Activated T-cell treated with anti-CD3 and anti-CD28 coated beads, Interleukin-2, amount 50 U/mL, for 4 hours (primary cell): Measurements from ENCODE around the gene ZNF385C. TPM values are rescaled to one million over a fixed set of nuclear protein-coding genes. Genes with fewer than 3 reads are reported as not detected.

ENCODE experiments used
- ATAC-seq, 2 donors: fragments of 200-7000 bp; cut with Tn5 transposase; one replicate each; pipeline ENCODE4 v1.10.0; 2021
- DNase-seq: peaks from one replicate; pipeline ENCODE4 v3.0.0-alpha.2; 2020
- H3K27me3 Mint-ChIP-seq: one replicate; pipeline ENCODE4 v1.8.0; 2021; ENCODE audit warnings: low read depth, mixed read lengths
- H3K36me3 Mint-ChIP-seq: one replicate; pipeline ENCODE4 v1.8.0; 2022; ENCODE audit warnings: mixed read lengths; ENCODE audit not compliant: insufficient read depth
- H3K4me1 Mint-ChIP-seq: one replicate; pipeline ENCODE4 v1.8.0; 2021; ENCODE audit warnings: low read depth, mixed read lengths
- H3K4me3 Mint-ChIP-seq: one replicate; pipeline ENCODE4 v1.8.0; 2021; ENCODE audit warnings: mild to moderate bottlenecking, moderate library complexity, mixed read lengths
- H3K9me3 Mint-ChIP-seq: one replicate; pipeline ENCODE4 v1.8.0; 2021; ENCODE audit warnings: mixed read lengths
- total RNA-seq, 3 donors: library from RNA; stranded (reverse); gene quantifications; one replicate each; pipeline ENCODE4 v1.2.1, GENCODE V29; 2021

ZNF385C gene
- total RNA-seq, 3 donors from 2014 or later = 0.29 to 0.43 TPM; not detected in 1

DNA sequence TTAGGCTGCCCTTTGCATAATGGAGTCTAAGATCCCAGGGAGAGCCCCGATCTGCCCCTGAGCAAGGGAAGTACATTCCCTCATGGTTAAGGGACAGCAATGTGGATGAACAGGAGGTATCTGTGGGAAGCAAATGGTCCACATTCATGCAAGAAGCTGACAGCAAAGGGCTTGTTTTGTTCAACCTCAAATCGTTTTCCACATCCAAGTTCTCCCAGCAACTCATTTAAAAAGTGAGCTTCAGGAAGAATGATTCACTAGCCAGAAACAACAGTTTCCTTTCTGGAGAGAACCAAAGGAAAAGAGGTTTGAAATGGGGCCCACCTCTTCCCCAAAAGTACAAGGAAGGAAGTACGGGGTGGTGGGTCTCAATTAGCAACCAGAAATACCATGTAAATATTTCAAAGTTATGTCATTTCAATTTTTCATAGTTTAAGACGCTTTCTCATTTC is 33.7 kb upstream of the ZNF385C start:
- DNase-seq (no peak), ATAC-seq (no peak)
- H3K4me1 Mint-ChIP-seq = peaks cover 48% of the 10 kb centered on the region
- H3K4me3 Mint-ChIP-seq = no peak overlapping the region
- no peaks in the 10 kb centered on the region for H3K9me3 Mint-ChIP-seq
- peaks cover 27% of the 10 kb centered on the region for H3K36me3 Mint-ChIP-seq
- H3K27me3 Mint-ChIP-seq = no peaks in the 10 kb centered on the region

GRCh38 chr17:42131232-42131631 is 33.0 kb upstream of the ZNF385C start:
- DNase-seq (no peak), ATAC-seq (no peak)
- no peak overlapping the region for H3K4me3 Mint-ChIP-seq
- no peaks in the 10 kb centered on the region for H3K27me3 Mint-ChIP-seq
- H3K9me3 Mint-ChIP-seq = no peaks in the 10 kb centered on the region
- H3K4me1 Mint-ChIP-seq = peaks cover 43% of the 10 kb centered on the region
- peaks cover 32% of the 10 kb centered on the region for H3K36me3 Mint-ChIP-seq

- H3K27me3 Mint-ChIP-seq = no peaks in the 10 kb centered on the region
- ATAC-seq (no peak), DNase-seq (no peak)
- no peaks in the 10 kb centered on the region for H3K9me3 Mint-ChIP-seq
- H3K4me1 Mint-ChIP-seq = peaks cover 35% of the 10 kb centered on the region
- H3K4me3 Mint-ChIP-seq = no peak overlapping the region
- peaks cover 32% of the 10 kb centered on the region for H3K36me3 Mint-ChIP-seq
Observed at GRCh38 chr17:42130310-42130936, 32.1 kb upstream of the ZNF385C start.

DNA sequence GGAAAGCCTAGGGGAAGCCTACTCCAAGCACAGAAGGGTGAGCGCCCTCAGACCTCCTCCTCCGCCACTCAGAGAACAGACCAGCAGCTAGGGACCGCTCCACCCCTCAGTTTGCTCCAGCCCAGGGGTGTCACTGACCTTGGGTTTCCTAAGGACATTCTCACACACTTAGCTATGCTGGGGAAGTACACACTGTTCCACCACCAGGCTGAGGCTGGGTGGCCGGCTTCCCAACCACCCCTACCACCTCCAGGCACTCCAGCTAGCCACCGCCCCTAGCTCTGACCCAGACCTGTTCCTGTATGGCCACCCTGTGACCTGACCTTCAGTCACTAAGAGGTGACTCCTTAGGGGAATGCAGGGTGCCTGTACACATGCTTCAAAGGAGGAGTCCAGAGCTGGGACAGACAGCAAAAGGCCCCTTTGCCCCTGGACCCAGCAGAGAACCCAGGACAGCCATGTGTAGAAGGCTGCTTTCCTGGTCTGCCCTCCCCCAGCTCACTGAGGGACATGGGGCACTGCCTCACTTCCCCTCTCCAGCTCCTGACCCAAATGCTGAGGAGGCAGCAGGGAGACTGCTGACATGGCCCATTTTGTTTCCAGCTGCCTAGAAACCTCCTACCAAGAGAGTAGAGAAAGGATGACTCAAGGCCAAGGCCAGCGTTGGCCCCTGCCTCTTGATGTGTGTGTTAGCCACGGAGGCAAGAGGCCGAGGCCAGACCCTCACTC is 31.0 kb upstream of the ZNF385C start:
- Mint-ChIP-seq H3K27me3 (no peaks in the 10 kb centered on the region), H3K9me3 (no peaks in the 10 kb centered on the region), H3K36me3 (peaks cover 40% of the 10 kb centered on the region), H3K4me1 (peaks cover 32% of the 10 kb centered on the region), H3K4me3 (no peak overlapping the region)
- DNase-seq (no peak), ATAC-seq (no peak)

- Mint-ChIP-seq H3K36me3 (peaks cover 40% of the 10 kb centered on the region), H3K9me3 (no peaks in the 10 kb centered on the region), H3K4me1 (peaks cover 15% of the 10 kb centered on the region), H3K27me3 (no peaks in the 10 kb centered on the region), H3K4me3 (no peak overlapping the region)
- no peak for DNase-seq
- ATAC-seq = no peak
Observed at GRCh38 chr17:42127414-42127813, 29.1 kb upstream of the ZNF385C start.

DNA sequence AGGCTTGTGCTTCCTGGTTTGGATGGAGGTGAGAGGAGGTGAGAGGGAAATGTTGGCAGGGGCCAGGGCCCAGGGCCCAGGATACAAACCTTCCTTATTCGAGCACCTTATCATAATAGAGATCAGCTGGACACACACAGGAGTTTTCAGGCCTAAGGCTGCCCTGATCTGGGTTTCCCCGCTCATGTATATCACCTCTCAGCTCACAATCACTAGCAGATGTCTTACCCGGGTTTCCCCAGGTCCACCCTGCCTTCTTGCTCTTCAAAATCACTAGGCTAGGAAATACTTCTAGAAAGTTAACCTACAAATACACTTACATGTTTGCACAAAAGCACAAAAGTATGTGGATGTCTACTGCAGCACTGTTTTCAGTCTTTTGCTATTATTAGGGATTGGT is 28.6 kb upstream of the ZNF385C start:
- Mint-ChIP-seq H3K4me1 (peaks cover 9% of the 10 kb centered on the region), H3K36me3 (peaks cover 40% of the 10 kb centered on the region), H3K9me3 (no peaks in the 10 kb centered on the region), H3K27me3 (no peaks in the 10 kb centered on the region), H3K4me3 (no peak overlapping the region)
- no peak for ATAC-seq
- DNase-seq = no peak

DNA sequence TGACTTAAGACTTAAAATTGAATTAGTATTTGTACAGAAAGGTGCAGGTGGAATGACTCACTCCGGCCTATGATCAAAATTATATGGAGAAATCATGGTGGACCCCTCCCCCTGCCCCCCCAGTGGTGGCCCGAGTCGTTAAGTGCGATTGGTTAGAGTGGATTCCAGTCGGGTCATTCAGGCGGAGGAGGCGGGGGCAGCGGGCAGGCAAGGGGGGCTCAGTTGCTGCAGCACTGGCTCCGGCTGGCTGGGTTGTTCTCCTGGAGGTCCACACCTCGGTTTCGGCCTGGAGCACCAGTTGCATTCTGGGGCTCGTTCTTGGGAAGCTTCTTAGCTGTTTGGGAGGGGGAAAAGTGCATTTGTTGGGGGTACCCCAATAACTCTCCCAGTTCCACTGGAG is 27.3 kb upstream of the ZNF385C start:
- Mint-ChIP-seq H3K9me3 (no peaks in the 10 kb centered on the region), H3K4me1 (peaks cover 4% of the 10 kb centered on the region), H3K27me3 (no peaks in the 10 kb centered on the region), H3K36me3 (peaks cover 33% of the 10 kb centered on the region), H3K4me3 (no peak overlapping the region)
- DNase-seq (no peak), ATAC-seq (no peak)

- Mint-ChIP-seq H3K9me3 (no peaks in the 10 kb centered on the region), H3K4me1 (peaks cover 7% of the 10 kb centered on the region), H3K4me3 (no peak overlapping the region), H3K36me3 (peaks cover 29% of the 10 kb centered on the region), H3K27me3 (no peaks in the 10 kb centered on the region)
- DNase-seq (no peak), ATAC-seq (no peak)
Observed at GRCh38 chr17:42124256-42124655, 26.0 kb upstream of the ZNF385C start.

DNA sequence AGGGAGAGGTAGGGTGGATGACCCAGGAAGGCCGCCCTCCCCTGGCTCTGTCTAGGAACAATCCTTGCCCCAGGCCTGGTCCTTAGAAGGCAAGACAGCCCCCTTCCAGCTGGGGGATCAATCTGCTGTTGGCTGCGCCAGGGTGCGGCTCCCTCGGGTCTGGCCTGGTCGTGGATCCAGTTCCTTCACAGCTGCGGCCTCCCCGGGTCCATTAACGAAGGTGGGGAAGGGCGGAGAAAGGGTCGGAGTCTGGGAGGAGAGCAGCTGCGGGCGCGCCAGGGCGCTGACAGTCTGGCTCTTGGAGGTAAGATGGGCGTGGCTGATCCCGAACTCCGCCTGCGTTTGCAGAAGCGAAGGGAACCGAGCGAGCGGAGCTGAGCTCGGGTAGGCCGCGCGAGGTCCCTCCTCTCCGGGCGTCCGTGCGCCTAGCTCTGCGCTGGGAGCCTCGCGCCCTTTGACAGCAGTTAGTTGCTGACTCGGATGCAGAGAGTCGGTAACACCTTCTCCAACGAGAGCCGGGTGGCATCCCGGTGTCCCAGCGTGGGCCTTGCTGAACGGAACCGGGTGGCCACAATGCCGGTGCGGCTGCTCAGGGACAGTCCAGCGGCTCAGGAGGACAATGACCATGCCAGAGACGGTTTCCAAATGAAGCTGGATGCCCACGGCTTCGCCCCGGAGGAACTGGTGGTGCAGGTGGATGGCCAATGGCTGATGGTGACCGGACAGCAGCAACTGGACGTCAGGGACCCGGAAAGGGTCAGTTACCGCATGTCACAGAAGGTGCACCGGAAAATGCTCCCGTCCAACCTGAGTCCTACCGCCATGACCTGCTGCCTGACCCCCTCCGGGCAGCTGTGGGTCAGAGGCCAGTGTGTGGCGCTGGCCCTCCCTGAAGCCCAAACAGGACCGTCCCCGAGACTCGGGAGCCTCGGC is 24.4 kb upstream of the ZNF385C start, which contains the start of gene HSPB9:
Gene HSPB9, plus strand, starts transcription at position 434 of the 933 bp plus-strand sequence. Its CDS starts 47 bp downstream, at position 481.
- peak within 1 kb of the TSS; percentile 75 for H3K4me3 Mint-ChIP-seq
- ATAC-seq = no peak
- DNase-seq = no peak
- no peaks in the 10 kb centered on the region for H3K9me3 Mint-ChIP-seq
- H3K4me1 Mint-ChIP-seq = peaks cover 10% of the 10 kb centered on the region
- H3K36me3 Mint-ChIP-seq = peaks cover 22% of the 10 kb centered on the region
- H3K27me3 Mint-ChIP-seq = no peaks in the 10 kb centered on the region

GRCh38 chr17:42120770-42121769 is 22.8 kb upstream of the ZNF385C start, which contains the start of gene KAT2A:
KAT2A (minus strand) TSS chr17:42121367; CDS start chr17:42121304, 63 bp downstream.
- Mint-ChIP-seq H3K27me3 (no peaks in the 10 kb centered on the region), H3K4me1 (peaks cover 15% of the 10 kb centered on the region)

GRCh38 chr17:42120161-42120769 is 22.0 kb upstream of the ZNF385C start:
- DNase-seq = no peak
- no peak for ATAC-seq
- Mint-ChIP-seq H3K36me3 (peaks cover 18% of the 10 kb centered on the region), H3K27me3 (no peaks in the 10 kb centered on the region), H3K4me3 (peak overlapping the region; percentile 75), H3K4me1 (peaks cover 17% of the 10 kb centered on the region), H3K9me3 (no peaks in the 10 kb centered on the region)

More at GRCh38 chr17:42120770-42121769, 22.8 kb upstream of the ZNF385C start, which contains the start of gene KAT2A:
- ATAC-seq (peak; percentile 95 to 96), DNase-seq (peak; percentile 71)
- H3K36me3 Mint-ChIP-seq = peaks cover 18% of the 10 kb centered on the region
- H3K4me3 Mint-ChIP-seq = peak within 1 kb of the TSS; percentile 75
- no peaks in the 10 kb centered on the region for H3K9me3 Mint-ChIP-seq

DNA sequence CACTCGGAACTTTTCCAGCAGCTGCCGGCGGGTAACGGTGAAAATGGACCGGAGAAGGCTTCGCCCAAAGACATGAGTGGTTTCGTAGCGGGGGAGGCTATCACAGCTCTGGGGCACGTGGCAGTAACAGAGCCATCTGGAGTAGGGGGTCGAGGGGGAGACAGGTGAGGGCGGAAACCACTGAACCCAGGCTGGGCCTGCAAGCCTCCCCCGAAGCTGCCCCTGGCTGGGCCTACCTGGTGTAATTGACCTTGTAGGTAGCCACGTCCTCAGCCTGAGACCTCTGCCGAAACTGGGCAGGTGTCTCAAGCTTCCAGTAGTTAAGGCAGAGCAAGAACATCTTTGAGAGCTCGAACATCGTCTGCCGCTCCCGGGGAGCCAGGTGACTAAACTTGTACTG is 21.0 kb upstream of the ZNF385C start:
- H3K9me3 Mint-ChIP-seq = no peaks in the 10 kb centered on the region
- H3K4me1 Mint-ChIP-seq = peaks cover 20% of the 10 kb centered on the region
- H3K4me3 Mint-ChIP-seq = peak overlapping the region; percentile 11
- peaks cover 18% of the 10 kb centered on the region for H3K36me3 Mint-ChIP-seq
- no peak for ATAC-seq
- DNase-seq = no peak
- H3K27me3 Mint-ChIP-seq = no peaks in the 10 kb centered on the region

DNA sequence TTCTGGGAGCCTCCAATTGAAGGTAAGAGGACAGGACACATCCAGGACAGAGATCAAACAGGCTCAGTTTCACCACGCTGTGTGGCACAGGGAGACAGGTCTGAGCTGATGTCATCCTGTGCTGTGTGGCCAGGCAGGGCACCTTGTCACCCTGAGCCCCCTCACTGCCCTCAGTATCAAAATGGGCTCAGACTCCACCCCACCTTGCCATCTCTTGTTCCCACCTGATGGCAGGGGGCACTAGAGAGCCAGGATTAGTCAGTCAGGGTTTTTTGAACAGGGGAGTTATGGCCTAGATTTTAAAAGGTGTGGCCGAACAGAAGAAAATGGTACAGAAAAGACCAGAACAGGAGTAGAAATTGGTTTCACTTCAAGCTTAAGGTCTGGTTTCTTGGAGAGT is 20.3 kb upstream of the ZNF385C start:
- H3K27me3 Mint-ChIP-seq = no peaks in the 10 kb centered on the region
- peaks cover 20% of the 10 kb centered on the region for H3K4me1 Mint-ChIP-seq
- peaks cover 19% of the 10 kb centered on the region for H3K36me3 Mint-ChIP-seq
- no peak for ATAC-seq
- no peaks in the 10 kb centered on the region for H3K9me3 Mint-ChIP-seq
- peak overlapping the region; percentile 1 for H3K4me3 Mint-ChIP-seq
- peak; percentile 35 for DNase-seq
